Right lobe of liver (tissue), 4 donors: ENCODE measurements around the gene PACC1.

Source experiments
- POLR2A ChIP-seq: fragments of 450-650 bp; IDR thresholded peaks from one replicate; pipeline ENCODE4 v1.6.1; 2017; ENCODE audit warnings: antibody characterized with exemption, mild to moderate bottlenecking
- TF ChIP-seq, protein P1 (sequence below), 4 donors: fragments of 200-600 bp in 3 of 4; fragments of 450-650 bp in 1 of 4; IDR thresholded peaks; one replicate each; pipeline versions ENCODE4 v1.5.1 to v1.8.0; 2016 to 2022; ENCODE audit warnings: antibody characterized with exemption in 4 of 4, mild to moderate bottlenecking in 2 of 4
- donor health status: DM: no; HTN: no; CAD: no.
- donor health status: DM: no; HTN: no; CAD: no.
- donor health status: DM: no; HTN: yes; CAD: no.

- TF ChIP-seq POLR2A, result no peak
- TF ChIP-seq, protein P1, sequence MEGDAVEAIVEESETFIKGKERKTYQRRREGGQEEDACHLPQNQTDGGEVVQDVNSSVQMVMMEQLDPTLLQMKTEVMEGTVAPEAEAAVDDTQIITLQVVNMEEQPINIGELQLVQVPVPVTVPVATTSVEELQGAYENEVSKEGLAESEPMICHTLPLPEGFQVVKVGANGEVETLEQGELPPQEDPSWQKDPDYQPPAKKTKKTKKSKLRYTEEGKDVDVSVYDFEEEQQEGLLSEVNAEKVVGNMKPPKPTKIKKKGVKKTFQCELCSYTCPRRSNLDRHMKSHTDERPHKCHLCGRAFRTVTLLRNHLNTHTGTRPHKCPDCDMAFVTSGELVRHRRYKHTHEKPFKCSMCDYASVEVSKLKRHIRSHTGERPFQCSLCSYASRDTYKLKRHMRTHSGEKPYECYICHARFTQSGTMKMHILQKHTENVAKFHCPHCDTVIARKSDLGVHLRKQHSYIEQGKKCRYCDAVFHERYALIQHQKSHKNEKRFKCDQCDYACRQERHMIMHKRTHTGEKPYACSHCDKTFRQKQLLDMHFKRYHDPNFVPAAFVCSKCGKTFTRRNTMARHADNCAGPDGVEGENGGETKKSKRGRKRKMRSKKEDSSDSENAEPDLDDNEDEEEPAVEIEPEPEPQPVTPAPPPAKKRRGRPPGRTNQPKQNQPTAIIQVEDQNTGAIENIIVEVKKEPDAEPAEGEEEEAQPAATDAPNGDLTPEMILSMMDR (IDR thresholded peaks at IDR 0.05), result no peak
These were observed 96.8 kb downstream of the PACC1 start for GRCh38 chr1:212317916-212318315.
